ENCODE data around the gene PRKCH.

Gene PRKCH

DNA sequence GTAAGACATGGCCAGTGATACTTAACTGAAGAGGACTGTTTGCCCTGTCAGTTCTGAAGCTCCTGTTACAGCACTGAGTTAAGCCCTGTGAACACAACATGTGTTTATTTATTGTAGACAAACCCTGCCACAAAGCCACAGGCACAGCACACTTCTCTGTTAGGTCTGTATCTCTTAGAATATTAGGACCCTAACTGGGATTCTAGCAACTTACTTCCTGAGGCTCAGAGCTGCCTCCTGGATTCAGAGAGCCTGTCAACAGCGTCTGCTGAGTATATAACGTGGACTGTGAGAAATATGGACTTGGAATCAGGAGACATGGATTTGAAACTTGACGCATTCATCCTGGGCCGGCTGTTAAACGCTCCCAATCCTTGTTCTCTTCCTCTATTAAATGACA lies 238.9 kb downstream of the PRKCH start:
- DNase-seq: no peak

GRCh38 chr14:61561104-61561503 lies 239.7 kb downstream of the PRKCH start:
- DNase-seq: no peak

- no peak for DNase-seq
Observed at GRCh38 chr14:61561657-61562276, 240.4 kb downstream of the PRKCH start.

GRCh38 chr14:61562321-61563161 lies 241.2 kb downstream of the PRKCH start:
- no peak for DNase-seq

- DNase-seq: no peak
Observed at GRCh38 chr14:61563162-61563511, 241.8 kb downstream of the PRKCH start.

GRCh38 chr14:61563880-61564617 lies 242.7 kb downstream of the PRKCH start:
- DNase-seq: no peak

DNA sequence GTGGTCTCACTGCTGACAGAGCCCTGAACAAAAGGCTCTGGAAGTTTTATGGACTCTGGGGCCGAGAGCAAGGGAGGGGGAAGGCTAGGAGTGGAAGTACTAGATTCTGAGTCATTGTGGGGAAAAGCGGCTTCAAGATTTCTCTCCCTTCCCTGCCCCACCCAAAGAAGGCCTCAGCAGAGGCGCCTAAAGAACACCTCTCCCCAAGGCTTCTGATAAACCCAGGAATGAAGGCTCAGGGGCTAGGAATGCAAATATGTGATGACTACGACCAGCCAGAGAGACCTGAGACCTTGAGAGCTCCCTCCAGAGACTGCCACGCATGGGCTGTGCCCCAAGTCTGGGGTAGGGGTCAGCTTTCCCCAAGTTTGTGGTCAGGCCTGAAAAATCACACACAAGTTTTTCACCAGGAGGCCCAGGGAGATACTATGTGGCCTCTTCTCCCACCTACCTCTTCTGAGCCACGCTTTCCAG lies 243.3 kb downstream of the PRKCH start:
- DNase-seq: no peak

DNA sequence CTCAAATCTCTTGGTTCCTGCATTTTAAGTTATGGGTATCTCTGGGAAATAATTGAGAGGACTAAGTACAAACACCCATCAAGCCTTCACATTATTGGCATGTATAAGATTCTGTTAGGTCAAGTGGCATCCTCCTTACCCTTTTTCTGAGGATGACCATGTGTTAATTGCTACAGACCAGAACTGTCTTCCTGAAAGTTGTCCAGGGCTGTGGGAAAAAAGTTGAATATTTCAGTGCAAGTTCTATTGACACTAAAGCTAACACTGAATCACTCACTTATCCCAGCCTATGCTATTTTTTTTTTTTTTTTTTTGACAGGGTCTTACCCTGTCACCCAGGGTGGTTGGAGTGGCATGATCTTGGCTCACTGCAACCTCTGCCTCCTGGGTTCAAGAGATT lies 243.8 kb downstream of the PRKCH start:
- DNase-seq: no peak

DNA sequence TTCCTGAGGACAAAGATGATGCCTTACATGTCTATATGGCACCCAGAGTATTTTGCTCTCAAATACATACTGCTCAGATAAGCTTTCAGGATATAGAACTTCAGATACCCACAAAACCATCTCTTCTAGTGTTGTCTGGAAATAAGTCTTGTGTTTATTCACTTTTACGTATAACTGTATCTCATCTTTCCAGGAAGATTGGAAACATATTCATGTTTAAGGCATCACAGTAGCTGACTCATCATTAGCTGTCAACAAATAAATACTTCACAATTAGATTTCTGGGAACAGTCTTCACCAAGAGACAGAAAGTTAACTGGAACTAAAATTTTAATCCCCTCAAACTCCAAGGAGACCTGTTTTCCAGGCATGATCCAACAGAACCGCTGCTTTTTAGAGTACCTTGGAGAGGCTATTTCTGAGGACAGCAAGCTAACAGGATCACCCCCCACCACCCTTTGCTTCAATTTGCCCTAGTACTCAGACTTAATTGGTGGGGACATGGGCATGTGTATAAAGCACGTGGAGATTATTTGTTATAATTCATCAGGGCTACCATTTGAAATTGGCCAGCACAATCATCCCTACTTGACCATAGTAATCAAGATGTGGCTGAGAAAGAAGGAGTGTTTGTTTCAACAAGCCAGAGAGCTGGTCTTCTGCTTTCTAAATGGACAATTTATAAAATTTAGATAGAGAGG lies 244.6 kb downstream of the PRKCH start:
- DNase-seq: no peak

- DNase-seq: no peak
Observed at GRCh38 chr14:61566537-61567225, 245.3 kb downstream of the PRKCH start.

DNA sequence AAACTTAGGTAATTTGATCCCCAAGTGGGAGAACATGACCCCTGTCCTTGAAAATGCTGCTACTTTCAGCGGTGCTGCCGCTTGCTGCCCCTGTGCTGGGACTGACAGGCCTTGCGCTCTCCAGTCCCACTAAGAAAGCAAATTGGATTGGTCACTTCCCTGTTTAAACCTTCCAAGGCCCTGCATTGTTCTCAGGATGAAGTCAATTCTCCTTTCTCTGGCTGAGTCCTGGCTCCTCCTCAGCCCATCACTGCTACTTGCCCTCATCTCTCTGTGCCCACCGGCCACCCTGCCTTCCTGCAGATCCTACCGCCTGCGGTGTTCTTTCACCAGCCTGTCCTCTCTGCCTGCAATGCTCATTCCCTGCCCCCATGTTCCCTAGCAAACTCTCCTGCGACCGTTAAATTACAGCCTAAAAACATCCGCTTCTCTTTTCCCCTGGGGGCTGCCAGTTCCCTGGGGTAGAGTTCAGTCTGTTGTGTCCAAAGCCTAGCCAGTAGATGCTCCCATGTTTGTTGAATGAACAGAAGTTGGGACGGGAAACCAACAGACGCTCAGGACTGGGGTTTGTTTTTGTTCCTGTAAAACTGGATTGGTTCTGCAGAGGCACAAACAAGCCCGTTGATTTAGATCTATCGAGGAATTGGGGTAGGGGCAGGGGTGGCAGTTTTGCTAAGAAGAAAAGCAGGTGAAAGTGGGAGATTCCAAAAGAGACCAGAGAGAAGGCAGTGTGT lies 246.6 kb downstream of the PRKCH start:
- DNase-seq: no peak

DNA sequence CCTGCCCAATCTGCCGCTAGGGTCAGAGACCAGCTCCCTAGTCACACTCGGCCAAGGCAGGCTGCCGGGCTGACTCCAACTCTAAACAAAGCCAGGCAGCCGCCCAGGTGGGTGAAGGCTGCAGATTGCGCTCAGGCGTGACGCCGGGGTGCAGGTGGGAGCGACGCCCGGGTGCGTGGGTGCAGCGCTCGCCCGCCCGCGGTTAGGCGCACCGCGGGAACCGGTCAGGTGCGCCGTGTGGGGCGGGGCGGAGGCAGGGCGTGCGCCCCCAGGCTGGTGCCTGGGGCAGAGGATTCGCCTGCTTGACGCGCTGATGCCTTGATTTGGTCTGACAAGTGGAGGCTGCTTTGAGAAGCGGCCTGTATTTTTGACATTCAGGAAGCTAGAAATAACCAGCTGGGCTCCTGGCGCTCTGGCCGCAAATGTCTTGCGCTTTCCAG lies 247.2 kb downstream of the PRKCH start:
- DNase-seq: no peak

DNA sequence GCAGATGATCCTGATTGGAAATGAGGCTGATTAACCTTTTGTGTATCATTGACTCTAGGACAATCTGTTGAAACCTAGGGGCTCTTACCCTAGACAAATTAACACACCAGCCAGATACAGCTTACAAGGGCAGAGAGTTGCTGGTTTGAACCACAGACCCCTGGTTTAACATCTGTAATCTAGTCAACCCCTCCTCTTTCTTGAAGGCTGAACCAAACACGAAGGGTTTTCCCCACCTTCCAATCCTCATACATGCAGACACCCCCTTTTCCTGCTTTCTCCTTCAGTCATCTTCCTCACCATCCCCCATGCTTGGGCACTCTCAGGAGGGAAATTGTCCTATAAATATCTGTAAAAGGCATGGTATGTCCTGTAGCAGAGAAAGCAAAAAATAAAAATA lies 247.9 kb downstream of the PRKCH start:
- no peak for DNase-seq

DNA sequence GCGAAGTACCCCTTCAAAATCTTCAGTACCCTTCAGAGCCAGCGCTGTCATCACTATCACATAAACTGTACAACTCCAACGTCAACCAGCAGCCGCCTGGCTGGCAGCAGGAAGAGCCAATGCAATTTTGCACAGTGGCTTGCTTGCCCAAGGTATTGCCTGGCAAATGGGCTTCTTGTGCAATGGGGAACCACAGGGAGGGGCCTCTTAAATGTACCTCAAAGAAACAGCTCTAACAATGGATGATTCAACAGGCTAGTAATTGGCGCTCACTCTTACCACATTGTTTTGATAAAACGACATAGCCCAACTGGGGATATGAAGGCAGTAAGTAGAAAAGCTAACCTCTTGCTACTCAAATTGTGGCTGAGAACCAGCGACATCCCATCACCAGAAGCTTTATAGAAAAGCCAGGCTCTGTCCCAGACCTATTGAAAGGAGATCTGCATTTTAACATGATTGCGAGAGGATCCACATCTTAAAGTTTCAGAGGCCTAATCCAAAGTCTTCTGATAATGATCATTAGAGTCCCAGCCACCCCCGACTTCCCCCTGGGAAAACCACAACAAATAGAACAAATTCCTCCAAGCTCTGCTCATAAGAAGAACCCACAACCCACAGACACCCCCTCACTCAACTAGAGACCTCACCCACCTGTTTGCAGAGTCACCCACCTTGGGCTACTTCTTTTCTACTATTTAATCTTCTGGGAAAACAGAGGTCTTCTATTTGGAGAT lies 248.6 kb downstream of the PRKCH start:
- DNase-seq: no peak

DNA sequence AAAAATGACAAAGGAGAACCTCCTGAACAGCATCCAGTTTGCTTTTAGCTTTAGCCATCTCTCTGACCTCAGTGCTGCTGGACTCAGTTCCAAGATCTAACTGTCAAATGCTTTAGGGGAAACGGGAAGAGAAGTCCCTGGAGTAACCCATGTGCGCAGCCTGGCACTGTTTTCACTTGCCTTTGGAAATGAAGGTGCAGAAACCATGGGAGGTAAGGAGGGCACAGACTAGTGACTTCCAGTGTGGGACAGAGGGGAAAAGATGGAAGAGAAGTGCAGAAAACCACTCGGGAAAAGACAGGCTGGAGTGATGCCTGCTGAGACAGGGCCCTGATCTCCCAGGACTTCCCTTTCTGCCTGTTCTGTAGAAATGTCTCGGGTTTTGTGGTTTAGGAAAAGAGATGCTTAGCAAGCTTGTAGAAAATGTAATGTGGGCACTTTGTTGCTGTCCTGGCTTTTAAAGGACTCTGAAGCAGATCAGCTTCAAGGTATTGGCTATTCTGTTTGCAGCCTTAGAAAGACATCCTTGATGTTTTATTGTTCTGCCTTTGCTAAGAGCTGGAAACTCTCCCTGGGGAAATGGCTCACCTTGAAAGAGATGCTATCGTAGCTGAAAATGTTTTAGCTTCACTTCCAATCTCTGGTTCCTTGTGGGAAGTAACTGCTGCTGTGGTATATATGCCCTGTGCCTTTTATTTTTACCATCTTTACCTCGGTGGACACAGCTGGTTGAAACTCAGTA lies 249.3 kb downstream of the PRKCH start:
- DNase-seq: no peak

GRCh38 chr14:61571917-61572316 lies 250.5 kb downstream of the PRKCH start:
- DNase-seq: no peak

GRCh38 chr14:61573321-61573720 lies 251.9 kb downstream of the PRKCH start:
- no peak for DNase-seq

- no peak for DNase-seq
Observed at GRCh38 chr14:61573748-61574513, 252.6 kb downstream of the PRKCH start.

GRCh38 chr14:61574514-61574807 lies 253.1 kb downstream of the PRKCH start:
- no peak for DNase-seq

- no peak for DNase-seq
Observed at GRCh38 chr14:61575126-61575525, 253.7 kb downstream of the PRKCH start.

All from NCI-H446 treated with DMSO at 0.1 percent for 48 hours (cell line).